Loucy (cell line): Measurements from ENCODE around the gene PPIL6.

Source experiments
- H2AFZ ChIP-seq: fragments of 200-600 bp; sonication (generic); 2 replicates; pipeline ENCODE4 v1.6.0; 2016; ENCODE audit warnings: antibody characterized with exemption, mild to moderate bottlenecking, low read length, moderate library complexity
- H3F3A ChIP-seq: fragments of 200-600 bp; 2 replicates; pipeline ENCODE4 v1.6.0; 2016; ENCODE audit warnings: antibody characterized with exemption, low read depth, mild to moderate bottlenecking
- H3K27me3 ChIP-seq: fragments of 200-600 bp; sonication (generic); 2 replicates; pipeline ENCODE4 v1.6.1; 2014; ENCODE audit warnings: low read length, mild to moderate bottlenecking; ENCODE audit not compliant: insufficient read depth, poor library complexity, severe bottlenecking
- H3K36me3 ChIP-seq: fragments of 200-600 bp; sonication (generic); 2 replicates; pipeline ENCODE4 v1.6.1; 2016; ENCODE audit warnings: low read length; ENCODE audit not compliant: insufficient read depth
- H3K4me1 ChIP-seq: fragments of 200-600 bp; sonication (generic); 2 replicates; pipeline ENCODE4 v1.5.1; 2014; ENCODE audit warnings: low read length, mild to moderate bottlenecking; ENCODE audit not compliant: insufficient read depth, poor library complexity, severe bottlenecking
- H3K4me2 ChIP-seq: fragments of 200-600 bp; sonication (generic); 2 replicates; pipeline ENCODE4 v1.6.0; 2014; ENCODE audit warnings: antibody characterized with exemption, low read length, low read depth, mild to moderate bottlenecking; ENCODE audit not compliant: poor library complexity, severe bottlenecking
- H3K4me3 ChIP-seq: fragments of 200-600 bp; sonication (generic); 2 replicates; pipeline ENCODE4 v1.5.1; 2014; ENCODE audit warnings: low read length, mild to moderate bottlenecking, mixed read lengths; ENCODE audit not compliant: poor library complexity, severe bottlenecking
- H3K79me2 ChIP-seq: fragments of 200-600 bp; sonication (generic); 2 replicates; pipeline ENCODE4 v1.6.1; 2014; ENCODE audit warnings: low read length; ENCODE audit not compliant: insufficient read depth
- H3K9ac ChIP-seq: fragments of 200-600 bp; sonication (generic); 2 replicates; pipeline ENCODE4 v1.6.0; 2014; ENCODE audit warnings: mild to moderate bottlenecking, low read depth, low read length, moderate library complexity; ENCODE audit not compliant: poor library complexity, severe bottlenecking
- H3K9me2 ChIP-seq: fragments of 200-600 bp; sonication (generic); replicated peaks from 2 replicates; pipeline ENCODE4 v1.6.1; 2016; ENCODE audit warnings: low read depth, low read length, mixed read lengths
- H3K9me3 ChIP-seq: fragments of 200-600 bp; sonication (generic); 2 replicates; pipeline ENCODE4 v1.6.1; 2014; ENCODE audit warnings: mild to moderate bottlenecking, antibody characterized with exemption, low read length, low read depth; ENCODE audit not compliant: insufficient read depth
- H4K20me1 ChIP-seq: fragments of 200-600 bp; sonication (generic); 2 replicates; pipeline ENCODE4 v1.6.0; 2014; ENCODE audit warnings: antibody characterized with exemption, low read length, mild to moderate bottlenecking; ENCODE audit not compliant: insufficient read depth, poor library complexity, severe bottlenecking
- CTCF ChIP-seq: fragments of 200-600 bp; sonication (generic); conservative IDR thresholded peaks from 2 replicates; pipeline ENCODE4 v1.5.1; 2014; ENCODE audit warnings: mild to moderate bottlenecking, antibody characterized with exemption, low read length
- EZH2phosphoT487 ChIP-seq: fragments of 200-600 bp; IDR thresholded peaks from 2 replicates; pipeline ENCODE4 v1.6.1; 2018; ENCODE audit warnings: antibody characterized with exemption, mild to moderate bottlenecking, moderate library complexity, borderline replicate concordance

Gene PPIL6

GRCh38 chr6:109340811-109341210 is 99.6 kb downstream of the PPIL6 start:
- Histone ChIP-seq H4K20me1 (no peaks in the 10 kb centered on the region), H3K4me2 (no peak overlapping the region), H3K9me2 (no peaks in the 10 kb centered on the region), H3K9ac (no peak overlapping the region), H3K79me2 (no peaks in the 10 kb centered on the region), H3F3A (no peaks in the 10 kb centered on the region), H3K27me3 (no peaks in the 10 kb centered on the region), H2AFZ (no peak overlapping the region), H3K36me3 (no peaks in the 10 kb centered on the region), H3K9me3 (no peaks in the 10 kb centered on the region), H3K4me1 (peaks cover 7% of the 10 kb centered on the region), H3K4me3 (no peak overlapping the region)
- TF ChIP-seq CTCF, result no peak
- TF ChIP-seq EZH2phosphoT487, result no peak
